Measurements from ENCODE around the gene PPM1E. TPM values are rescaled to one million over a fixed set of nuclear protein-coding genes. Genes with fewer than 3 reads are reported as not detected.

The PPM1E gene
- total RNA-seq, 1 donor from 2014 or later: 1.7 TPM

DNA sequence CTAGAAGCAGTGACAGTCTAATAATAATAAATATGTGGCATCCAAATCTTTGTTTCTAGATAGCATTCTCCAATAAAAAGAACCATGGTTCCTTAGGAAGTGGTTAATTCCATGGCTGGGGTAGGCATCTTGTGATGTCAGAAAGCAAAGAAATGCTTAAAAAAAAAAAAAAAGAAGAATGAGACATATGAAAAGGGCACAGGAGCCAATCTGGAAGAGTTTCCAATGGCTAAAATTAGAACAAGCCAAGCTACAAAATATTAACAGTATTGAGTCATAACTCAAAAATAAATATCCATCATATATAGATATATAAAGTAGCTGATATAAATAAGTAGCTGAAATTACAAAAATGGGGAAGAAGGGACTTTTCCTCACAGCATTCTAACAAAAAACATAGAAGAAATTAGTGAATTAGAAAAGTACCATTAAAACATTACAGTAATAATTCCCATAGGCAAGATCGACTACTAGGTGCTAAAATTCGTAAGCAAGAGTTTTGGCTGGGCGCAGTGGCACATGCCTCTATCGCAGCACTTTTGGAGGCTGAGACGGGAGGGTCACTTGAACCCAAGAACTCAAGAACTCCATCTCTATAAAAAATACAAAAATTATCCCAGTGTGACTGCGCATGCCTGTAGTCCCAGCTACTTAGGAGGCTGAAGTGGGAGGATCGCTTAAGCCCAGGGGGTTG is 239.7 kb downstream of the PPM1E start:
- DNase-seq (ENCODE audit: low spot score): no peak

GRCh38 chr17:58996968-58997367 is 241.3 kb downstream of the PPM1E start:
- DNase-seq (ENCODE audit: low spot score): no peak

- DNase-seq (ENCODE audit: low spot score): no peak
These were observed 242.3 kb downstream of the PPM1E start for GRCh38 chr17:58997756-58998553.

- no peak for DNase-seq (ENCODE audit: low spot score)
These were observed 243.2 kb downstream of the PPM1E start for GRCh38 chr17:58998871-58999270.

- DNase-seq (ENCODE audit: low spot score): no peak
These were observed 243.8 kb downstream of the PPM1E start for GRCh38 chr17:58999500-58999899.

GRCh38 chr17:59000022-59000421 is 244.4 kb downstream of the PPM1E start:
- no peak for DNase-seq (ENCODE audit: low spot score)

- peak; percentile 40 for DNase-seq (ENCODE audit: low spot score)
These were observed 245.6 kb downstream of the PPM1E start for GRCh38 chr17:59001158-59001814.

DNA sequence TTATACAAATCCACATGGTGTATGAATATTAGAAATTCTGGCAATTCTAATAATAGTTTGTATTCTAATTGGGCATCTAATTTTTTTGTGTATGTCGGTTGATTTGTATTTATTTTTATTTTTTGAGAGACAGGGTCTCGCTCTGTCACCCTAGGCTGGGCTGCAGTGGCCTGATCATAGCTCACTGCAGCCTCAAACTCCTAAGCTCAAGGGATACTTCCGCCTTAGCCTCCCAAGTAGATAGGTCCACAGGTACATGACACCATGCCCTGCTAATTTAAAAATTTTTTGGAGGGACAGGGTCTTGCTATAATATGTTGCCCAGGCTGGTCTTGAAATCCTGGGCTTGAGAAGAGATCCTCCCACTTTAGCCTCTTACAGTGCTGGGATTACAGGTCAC is 246.5 kb downstream of the PPM1E start:
- DNase-seq (ENCODE audit: low spot score): no peak

DNA sequence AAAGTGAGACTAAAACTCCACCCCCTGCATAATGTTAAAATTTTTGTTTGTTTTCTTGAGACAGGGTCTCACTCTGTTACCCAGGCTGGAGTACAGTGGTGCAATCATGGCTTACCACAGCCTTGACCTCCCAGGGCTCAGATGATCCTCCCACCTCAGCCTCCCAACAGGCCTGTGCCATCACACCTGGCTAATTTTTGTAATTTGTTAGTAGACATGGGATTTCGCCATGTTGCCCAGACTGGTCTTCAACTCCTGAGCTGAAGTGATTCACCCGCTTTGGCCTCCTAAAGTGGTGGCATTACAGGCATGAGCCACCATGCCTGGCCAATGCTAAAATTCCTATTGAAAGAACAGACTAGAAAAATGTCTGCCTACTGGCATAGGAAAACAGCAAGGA is 247.2 kb downstream of the PPM1E start:
- no peak for DNase-seq (ENCODE audit: low spot score)

DNA sequence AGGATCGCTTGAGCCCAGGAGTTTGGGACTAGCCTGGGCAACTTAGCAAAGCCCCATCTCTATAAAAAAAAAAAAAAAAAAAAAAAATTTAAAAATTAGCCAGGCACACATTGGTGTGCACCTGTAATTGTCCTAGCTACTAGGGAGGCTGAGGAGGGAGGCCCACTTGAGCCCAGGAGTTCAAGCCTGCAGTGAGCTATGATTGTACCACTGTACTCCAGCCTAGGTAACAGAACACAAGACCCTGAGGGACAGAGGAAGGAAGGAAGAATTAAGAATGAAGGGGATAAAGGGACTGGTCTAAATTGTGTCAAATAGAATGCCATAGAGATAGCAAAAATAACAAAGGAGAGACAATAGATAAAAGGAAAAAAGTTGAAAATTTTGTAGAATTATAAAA is 248.2 kb downstream of the PPM1E start:
- DNase-seq (ENCODE audit: low spot score): no peak

DNA sequence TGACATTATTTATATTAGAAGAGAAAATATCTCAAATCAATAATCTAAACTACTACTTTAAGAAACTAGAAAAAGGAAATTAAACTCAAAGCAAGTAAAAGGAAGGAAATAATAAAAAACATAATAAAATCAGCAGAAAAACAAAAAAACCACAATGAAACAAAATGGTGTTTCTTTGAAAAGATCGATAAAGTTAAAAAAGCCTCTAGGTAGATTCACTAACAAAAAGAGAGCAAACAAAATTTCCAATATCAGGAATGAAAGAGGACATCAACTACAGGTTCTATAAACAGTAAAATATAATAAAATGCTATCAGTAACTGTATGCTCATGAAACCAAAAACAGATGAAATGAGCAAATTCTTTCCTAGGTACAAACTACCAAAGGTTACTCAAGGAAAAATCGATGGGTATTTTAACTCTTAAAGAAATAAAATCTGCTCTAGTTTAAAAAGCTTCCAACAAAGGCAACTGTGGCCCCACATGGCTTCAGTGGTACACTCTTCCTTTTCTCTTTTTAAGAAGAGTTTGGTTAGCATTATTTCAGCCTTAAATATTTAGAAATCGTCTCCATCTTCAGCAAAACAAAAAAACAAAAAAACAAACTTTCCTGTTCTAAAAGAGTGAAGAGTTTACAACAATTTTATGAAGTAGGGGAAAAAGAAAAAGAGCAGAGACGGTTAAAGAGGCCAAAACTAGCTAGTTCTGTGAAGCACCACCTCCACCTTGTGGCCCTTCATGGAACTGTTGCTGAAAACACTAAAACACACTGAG is 248.9 kb downstream of the PPM1E start:
- peak; percentile 65 for DNase-seq (ENCODE audit: low spot score)

DNA sequence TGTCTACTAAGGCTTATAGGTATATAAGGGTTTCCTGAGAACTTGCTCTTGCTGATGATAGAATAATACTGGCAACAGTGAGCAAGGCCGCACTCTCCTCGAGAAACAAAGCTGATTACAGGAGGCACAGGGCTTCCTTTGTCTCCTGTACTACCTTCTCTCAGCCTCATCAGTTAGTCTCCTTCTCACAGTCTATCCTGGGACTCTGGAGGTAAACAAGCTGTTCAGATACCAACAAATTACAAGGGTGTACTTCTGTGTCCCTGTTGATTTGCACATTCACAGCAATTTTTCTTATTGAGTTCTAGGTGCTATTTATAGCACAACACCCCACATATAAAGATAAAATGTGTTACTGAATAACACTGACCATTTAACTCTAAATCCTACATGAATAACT is 252.3 kb downstream of the PPM1E start:
- no peak for DNase-seq (ENCODE audit: low spot score)

DNA sequence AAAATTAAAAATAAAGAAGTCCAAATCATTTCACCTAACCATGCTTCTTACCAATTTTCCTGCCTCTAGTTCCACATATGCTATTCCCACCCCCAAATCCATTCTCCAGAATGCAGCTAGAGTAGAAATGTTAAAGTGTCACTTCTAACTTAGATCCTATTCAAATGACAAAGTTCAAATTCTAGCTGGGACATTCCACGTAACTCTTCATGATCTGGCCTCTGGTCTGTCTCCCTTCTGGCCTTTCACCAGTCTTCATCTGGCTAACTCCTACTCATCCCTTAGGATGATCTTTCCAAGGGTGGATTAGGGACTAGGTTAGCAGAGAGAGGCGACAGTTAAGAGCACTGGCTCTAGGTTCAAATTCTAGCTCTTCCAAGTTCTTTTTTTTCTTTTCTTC is 253.1 kb downstream of the PPM1E start:
- DNase-seq (ENCODE audit: low spot score): no peak

GRCh38 chr17:59010026-59010425 is 254.4 kb downstream of the PPM1E start:
- DNase-seq (ENCODE audit: low spot score): no peak

GRCh38 chr17:59011975-59012374 is 256.3 kb downstream of the PPM1E start:
- no peak for DNase-seq (ENCODE audit: low spot score)

DNA sequence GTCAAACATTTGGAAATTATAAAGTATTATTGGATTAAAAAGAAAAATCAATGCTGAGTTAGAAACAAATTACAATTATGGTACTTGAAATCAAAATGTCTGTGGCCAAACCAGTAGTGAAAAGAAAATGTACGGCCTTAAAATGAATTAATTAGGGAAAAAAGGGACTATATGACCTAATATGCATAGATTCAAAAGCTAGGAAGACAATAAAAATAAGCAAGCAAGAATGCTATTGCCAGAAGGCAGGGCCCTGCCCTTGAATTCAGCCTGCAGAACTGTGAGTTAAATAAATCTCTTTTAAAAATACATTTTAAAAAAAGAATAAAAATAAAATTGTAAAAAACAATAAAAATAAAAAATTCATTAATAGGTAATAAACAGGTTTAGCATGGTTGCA is 262.4 kb downstream of the PPM1E start:
- DNase-seq (ENCODE audit: low spot score): no peak

GRCh38 chr17:59024916-59025315 is 269.3 kb downstream of the PPM1E start:
- DNase-seq (ENCODE audit: low spot score): no peak

- DNase-seq (ENCODE audit: low spot score): no peak
These were observed 270.7 kb downstream of the PPM1E start for GRCh38 chr17:59026176-59026939.

DNA sequence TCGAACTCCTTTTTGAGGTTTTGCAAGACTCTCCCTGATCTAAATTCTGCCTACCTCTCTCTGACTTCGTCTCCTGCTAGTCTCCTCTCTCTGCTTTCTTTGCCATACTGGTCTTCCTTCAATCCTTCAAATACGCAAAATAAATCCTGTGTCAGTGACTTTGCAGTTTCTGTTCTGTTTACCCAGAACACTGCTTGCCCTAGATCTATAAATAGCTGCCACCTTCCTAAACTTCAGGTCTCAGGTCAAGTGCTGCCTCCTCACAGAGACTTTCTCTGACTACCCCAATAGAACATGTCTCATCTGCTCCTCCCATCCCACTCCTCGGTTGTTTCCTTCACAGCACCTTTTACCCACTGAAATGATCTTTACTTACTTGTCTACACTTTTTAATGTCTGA is 272.1 kb downstream of the PPM1E start:
- no peak for DNase-seq (ENCODE audit: low spot score)

GRCh38 chr17:59028328-59028727 is 272.7 kb downstream of the PPM1E start:
- peak; percentile 2 for DNase-seq (ENCODE audit: low spot score)

- no peak for DNase-seq (ENCODE audit: low spot score)
These were observed 275.2 kb downstream of the PPM1E start for GRCh38 chr17:59030811-59031210.

Data from umbilical cord (tissue), 2 donors.